ENCODE measurements around the gene GPI. TPM values are rescaled to one million over a fixed set of nuclear protein-coding genes. Genes with fewer than 3 reads are reported as not detected.

GPI gene
- total and polyA plus RNA-seq, 2 of the 13 experiments (the other 11 are each of a cell fraction or from before 2014, with no cell fraction given): 147 to 167 TPM

DNA sequence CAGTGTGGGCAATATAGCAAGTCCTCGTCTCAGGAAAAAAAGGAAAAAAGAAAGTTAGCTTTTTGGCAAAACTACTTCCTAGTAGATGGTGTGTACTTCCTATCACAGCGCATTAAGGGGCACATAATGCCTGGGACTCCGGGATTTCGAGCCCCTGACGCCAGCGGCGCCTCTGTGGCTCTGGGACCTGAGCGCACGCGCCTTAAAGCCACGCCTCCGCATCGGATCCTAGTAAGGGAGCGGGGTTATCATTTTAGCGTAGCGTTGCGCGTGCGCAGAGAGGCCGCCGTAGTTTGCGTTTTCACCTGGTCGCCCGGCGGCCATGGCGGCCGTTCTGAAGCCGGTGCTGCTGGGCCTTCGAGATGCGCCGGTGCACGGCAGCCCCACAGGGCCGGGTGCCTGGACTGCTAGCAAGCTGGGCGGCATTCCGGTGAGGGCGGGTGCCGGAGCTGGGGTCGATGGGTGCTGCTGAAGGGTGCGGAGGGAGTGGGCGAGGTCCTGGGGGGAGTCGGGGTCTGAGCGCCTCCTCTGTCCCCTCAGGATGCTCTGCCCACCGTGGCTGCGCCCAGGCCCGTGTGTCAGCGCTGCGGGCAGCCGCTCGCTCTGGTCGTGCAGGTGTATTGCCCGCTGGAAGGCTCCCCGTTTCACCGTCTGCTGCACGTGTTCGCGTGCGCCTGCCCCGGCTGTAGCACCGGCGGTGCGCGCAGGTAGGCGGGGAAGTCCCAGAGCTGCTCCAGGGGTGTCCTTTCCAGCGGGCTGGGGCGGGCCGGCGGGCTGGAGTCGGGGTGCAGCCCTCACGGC is 39.3 kb downstream of the GPI start, which contains the start of gene PDCD2L (continued):
- TF ChIP-seq ZNF720 (CRISPR knock-in tag; IDR thresholded peaks at IDR 0.05) (no peak), ZBTB49 (CRISPR knock-in tag; IDR thresholded peaks at IDR 0.05; ENCODE audit: borderline replicate concordance) (no peak), ZNF772 (CRISPR knock-in tag; IDR thresholded peaks at IDR 0.05) (peak; percentile 77; the same call in 1 of the 2 replicates), ZNF33A (CRISPR knock-in tag; IDR thresholded peaks at IDR 0.05; ENCODE audit: borderline replicate concordance) (no peak), ZFP62 (CRISPR knock-in tag; IDR thresholded peaks at IDR 0.05) (0 out of 2 replicates have a peak, but pooled peaks have one; percentile 76), PHF5A (CRISPR knock-in tag; IDR thresholded peaks at IDR 0.05; ENCODE audit: low read depth, unreplicated experiment) (peak; percentile 31), ZKSCAN8 (CRISPR knock-in tag; IDR thresholded peaks at IDR 0.05; ENCODE audit: borderline replicate concordance) (no peak), SMAD3 (CRISPR knock-in tag; IDR thresholded peaks at IDR 0.05) (no peak), JDP2 (CRISPR knock-in tag; IDR thresholded peaks at IDR 0.05; ENCODE audit: borderline replicate concordance) (peak; percentile 59; the same call in 1 of the 2 replicates), ZNF83 (CRISPR knock-in tag; IDR thresholded peaks at IDR 0.05; ENCODE audit: borderline replicate concordance) (peak; percentile 86; the same call in 1 of the 2 replicates), CBFB (CRISPR knock-in tag; IDR thresholded peaks at IDR 0.05) (peak; percentile 46), ZNF282 (IDR thresholded peaks at IDR 0.05; ENCODE audit: partially characterized antibody) (no peak), RCOR2 (CRISPR knock-in tag; IDR thresholded peaks at IDR 0.05) (peak; percentile 36; the same call in 1 of the 2 replicates), HHEX (CRISPR knock-in tag; IDR thresholded peaks at IDR 0.05) (no peak), FOXO1 (CRISPR knock-in tag; IDR thresholded peaks at IDR 0.05) (peak; percentile 46), ZNF816 (CRISPR knock-in tag; IDR thresholded peaks at IDR 0.05; ENCODE audit: borderline replicate concordance) (peak; percentile 62; the same call in 1 of the 2 replicates), HCFC1 (IDR thresholded peaks at IDR 0.05; ENCODE audit: low read depth, low read length) (no peak), POLR2AphosphoS5 (IDR thresholded peaks at IDR 0.05; ENCODE audit: low read depth, low read length) (peak; percentile 85), PLSCR1 (CRISPR knock-in tag; IDR thresholded peaks at IDR 0.05; ENCODE audit: borderline replicate concordance) (no peak)
- TF ChIP-seq, protein P1, sequence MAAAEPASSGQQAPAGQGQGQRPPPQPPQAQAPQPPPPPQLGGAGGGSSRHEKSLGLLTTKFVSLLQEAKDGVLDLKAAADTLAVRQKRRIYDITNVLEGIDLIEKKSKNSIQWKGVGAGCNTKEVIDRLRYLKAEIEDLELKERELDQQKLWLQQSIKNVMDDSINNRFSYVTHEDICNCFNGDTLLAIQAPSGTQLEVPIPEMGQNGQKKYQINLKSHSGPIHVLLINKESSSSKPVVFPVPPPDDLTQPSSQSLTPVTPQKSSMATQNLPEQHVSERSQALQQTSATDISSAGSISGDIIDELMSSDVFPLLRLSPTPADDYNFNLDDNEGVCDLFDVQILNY (CRISPR knock-in tag; conservative IDR thresholded peaks at IDR 0.05): no peak
- TF ChIP-seq, protein P2, sequence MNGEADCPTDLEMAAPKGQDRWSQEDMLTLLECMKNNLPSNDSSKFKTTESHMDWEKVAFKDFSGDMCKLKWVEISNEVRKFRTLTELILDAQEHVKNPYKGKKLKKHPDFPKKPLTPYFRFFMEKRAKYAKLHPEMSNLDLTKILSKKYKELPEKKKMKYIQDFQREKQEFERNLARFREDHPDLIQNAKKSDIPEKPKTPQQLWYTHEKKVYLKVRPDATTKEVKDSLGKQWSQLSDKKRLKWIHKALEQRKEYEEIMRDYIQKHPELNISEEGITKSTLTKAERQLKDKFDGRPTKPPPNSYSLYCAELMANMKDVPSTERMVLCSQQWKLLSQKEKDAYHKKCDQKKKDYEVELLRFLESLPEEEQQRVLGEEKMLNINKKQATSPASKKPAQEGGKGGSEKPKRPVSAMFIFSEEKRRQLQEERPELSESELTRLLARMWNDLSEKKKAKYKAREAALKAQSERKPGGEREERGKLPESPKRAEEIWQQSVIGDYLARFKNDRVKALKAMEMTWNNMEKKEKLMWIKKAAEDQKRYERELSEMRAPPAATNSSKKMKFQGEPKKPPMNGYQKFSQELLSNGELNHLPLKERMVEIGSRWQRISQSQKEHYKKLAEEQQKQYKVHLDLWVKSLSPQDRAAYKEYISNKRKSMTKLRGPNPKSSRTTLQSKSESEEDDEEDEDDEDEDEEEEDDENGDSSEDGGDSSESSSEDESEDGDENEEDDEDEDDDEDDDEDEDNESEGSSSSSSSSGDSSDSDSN (CRISPR knock-in tag; IDR thresholded peaks at IDR 0.05): peak; percentile 77
- TF ChIP-seq, protein P3, sequence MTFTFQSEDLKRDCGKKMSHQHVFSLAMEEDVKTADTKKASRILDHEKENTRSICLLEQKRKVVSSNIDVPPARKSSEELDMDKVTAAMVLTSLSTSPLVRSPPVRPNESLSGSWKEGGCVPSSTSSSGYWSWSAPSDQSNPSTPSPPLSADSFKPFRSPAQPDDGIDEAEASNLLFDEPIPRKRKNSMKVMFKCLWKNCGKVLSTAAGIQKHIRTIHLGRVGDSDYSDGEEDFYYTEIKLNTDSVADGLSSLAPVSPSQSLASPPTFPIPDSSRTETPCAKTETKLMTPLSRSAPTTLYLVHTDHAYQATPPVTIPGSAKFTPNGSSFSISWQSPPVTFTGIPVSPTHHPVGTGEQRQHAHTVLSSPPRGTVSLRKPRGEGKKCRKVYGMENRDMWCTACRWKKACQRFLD (CRISPR knock-in tag; IDR thresholded peaks at IDR 0.05; ENCODE audit: borderline replicate concordance): peak; percentile 91; the same call in 1 of the 2 replicates
